Measurements from ENCODE around the gene TBC1D5.
"Not testable (repeated sequence)": the region's sequence is repeated elsewhere in the genome, so short reads cannot be mapped to it uniquely, and the experiment has no call there.

The TBC1D5 gene

DNA sequence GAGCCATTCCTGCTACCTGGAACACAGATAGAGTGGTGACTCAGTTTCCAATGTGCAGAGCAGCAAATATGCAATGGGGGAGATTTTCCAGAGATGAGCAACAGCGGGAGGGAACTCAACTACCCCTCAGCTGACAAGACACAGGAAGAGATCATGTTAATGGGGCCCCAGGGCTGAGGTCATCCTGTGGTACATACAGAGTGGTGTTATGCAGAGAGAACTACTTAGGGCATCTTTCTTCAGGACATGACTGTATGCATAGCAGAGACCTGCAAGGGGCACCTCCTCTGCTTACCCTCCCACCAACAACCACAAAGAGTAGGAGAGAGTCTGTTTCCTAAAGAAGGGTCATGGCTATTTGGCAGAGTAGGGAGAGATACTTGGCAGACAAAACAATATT lies 6.8 kb upstream of the TBC1D5 start:
- no peak for DNase-seq

- DNase-seq, result no peak
These were observed 5.4 kb upstream of the TBC1D5 start for GRCh38 chr3:17747890-17748247.

DNA sequence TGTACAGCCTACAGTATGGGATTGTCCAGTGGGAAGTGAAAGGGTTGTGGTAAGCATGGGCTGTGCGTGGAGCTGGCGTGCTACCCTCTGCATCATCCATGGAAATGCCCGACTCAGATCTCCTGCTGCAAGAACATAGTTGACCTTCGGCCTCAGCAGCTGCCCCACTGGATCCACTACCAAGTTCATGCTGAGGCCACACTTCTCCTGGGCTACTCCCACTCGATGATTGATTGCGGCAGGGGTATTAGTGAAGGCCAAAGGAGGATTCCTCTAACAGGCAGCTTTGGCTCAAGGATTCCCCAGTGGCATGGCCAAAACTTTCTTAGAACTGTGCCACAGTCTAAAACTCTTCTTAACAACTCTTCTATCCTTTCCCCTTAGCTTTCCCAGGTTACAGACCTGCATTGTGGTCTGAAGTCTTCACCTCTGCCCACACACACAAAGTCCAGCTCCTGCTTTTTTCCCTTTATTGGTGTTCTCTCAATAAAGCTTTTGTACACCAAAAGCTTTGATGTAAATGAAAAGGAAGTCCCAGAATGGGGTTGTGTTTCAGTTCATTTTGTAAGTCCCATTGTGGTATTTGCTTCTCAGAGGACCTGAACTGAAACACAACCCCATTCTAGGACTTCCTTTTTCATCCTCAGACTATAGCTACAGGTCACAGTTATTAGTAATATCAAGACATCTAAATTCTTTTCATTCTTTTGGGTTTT lies 4.9 kb upstream of the TBC1D5 start:
- DNase-seq, result no peak

GRCh38 chr3:17745894-17746293 lies 3.5 kb upstream of the TBC1D5 start:
- no peak for DNase-seq

DNA sequence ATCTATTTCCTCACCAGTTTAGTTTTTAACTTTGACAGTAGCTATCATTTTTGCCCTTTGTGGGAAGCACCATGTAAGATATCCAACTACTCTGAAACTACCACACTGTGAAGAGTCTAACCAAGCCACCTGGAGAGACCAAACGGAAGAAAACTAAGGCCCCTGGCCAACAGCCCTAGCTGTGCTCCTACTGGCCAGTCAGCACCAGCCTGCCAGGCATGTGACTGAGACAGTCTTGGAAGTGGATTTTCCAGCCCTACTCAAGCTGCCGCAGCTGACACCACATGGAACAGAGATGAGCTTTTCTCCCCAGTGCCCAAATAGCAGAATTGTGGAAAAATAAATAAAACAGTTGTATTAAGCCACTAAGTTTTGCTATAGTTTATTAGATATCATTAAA lies 2.9 kb upstream of the TBC1D5 start:
- no peak for DNase-seq

- DNase-seq, result no peak
These were observed 2.3 kb upstream of the TBC1D5 start for GRCh38 chr3:17744693-17745092.

DNA sequence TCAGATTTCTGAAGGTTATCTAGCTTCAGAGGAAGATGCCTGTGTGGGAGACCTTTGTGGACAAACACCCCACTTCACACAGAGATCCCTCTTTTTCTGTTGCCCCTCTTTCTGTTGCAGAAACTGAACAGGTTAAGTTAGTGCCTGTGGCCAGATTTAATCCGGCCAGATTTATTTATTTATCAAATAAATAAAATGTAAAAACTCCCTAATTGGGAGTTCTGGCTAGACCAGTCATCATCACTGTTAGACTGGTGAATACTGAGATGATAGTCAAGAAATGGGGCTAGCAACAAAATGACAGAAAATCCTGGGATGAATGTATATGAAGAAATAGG lies 1.2 kb upstream of the TBC1D5 start:
- no peak for DNase-seq

- no peak for DNase-seq
These were observed 638 bp upstream of the TBC1D5 start for GRCh38 chr3:17742880-17743657.

DNA sequence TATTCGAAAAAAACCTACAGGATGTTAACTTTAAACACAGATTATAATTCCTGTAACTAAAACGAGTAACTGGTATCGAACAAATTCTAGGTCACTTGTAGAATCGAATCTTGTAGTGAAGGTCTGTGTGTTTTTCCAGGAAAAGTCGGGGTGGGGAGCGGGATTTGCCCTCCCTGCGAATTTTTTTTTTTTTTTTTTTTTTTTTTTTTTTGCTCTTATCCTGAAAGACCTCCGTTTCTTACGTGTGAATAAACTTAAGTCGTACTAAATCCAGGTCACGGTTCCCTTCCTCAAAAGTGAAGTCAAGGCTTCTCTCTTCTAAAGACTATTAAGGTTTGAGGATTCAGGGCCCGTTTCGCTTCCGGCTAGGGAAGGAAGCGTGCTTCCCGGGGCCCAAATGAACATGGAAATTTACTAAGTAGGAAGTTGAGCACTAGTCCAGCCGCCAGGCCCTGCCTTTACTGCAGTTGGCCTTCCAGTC lies 770 bp downstream of the TBC1D5 start:
- DNase-seq, result no peak

GRCh38 chr3:17740721-17741141 lies 1.7 kb downstream of the TBC1D5 start:
- DNase-seq, result no peak

DNA sequence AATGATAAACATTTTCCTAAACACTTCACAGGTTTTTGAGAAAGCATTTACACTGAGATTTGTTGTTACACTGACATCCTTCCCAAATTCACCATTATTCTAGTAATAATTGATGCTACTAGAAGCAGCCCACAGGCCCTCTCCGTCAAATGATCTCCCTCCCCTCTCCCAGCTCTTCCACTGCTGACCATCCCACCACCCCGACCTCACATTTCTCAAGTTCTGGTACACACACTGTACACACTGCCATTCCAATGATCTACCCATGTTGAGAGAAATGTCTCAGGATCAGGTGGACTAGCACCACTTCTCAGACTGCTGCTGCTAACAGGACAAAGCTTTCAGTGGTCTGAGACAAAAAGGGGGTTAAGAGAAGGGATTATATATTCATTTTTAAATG lies 3.5 kb downstream of the TBC1D5 start:
- DNase-seq, result no peak

DNA sequence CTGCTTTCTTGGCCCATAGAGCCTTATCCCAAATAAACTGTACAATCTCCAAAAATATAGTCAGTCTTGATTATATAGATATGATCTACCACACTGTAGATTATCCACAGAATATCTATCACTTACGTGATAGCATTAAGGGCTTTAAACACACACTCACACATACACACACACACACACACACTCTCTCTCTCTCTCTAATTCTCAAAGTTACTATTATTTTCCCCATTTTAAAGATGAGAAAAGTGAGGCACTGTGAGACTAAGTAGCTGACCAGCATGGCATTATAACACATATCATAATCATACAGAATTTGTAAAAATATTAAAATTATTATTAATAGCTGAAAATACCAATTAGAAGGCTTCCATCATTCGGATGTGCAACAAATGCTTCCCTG lies 4.2 kb downstream of the TBC1D5 start:
- DNase-seq, result no peak

GRCh38 chr3:17737591-17737990 lies 4.8 kb downstream of the TBC1D5 start:
- DNase-seq, result no peak

GRCh38 chr3:17735362-17735761 lies 7.1 kb downstream of the TBC1D5 start:
- DNase-seq, result not testable (repeated sequence)

- no peak for DNase-seq
These were observed 8.7 kb downstream of the TBC1D5 start for GRCh38 chr3:17733768-17734167.

GRCh38 chr3:17733215-17733614 lies 9.2 kb downstream of the TBC1D5 start:
- DNase-seq, result no peak

- DNase-seq, result no peak
These were observed 12.0 kb downstream of the TBC1D5 start for GRCh38 chr3:17730318-17730967.

DNA sequence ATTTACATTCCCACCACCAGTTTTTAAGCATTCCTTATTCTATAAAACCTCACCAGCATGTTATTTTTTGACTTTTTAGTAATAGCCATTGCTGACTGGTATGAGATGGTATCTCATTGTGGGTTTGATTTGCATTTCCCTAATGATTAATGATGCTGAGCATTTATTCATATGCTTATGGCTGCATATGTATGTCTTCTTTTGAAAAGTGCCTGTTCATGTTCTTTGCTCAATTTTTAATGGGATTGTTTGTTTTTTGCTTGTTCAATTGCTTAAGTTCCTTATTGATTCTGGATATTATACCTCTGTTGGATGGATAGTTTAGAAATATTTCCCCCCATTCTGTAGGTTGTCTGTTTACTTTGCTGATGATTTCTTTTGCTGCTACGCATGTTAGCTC lies 16.1 kb downstream of the TBC1D5 start:
- no peak for DNase-seq

DNA sequence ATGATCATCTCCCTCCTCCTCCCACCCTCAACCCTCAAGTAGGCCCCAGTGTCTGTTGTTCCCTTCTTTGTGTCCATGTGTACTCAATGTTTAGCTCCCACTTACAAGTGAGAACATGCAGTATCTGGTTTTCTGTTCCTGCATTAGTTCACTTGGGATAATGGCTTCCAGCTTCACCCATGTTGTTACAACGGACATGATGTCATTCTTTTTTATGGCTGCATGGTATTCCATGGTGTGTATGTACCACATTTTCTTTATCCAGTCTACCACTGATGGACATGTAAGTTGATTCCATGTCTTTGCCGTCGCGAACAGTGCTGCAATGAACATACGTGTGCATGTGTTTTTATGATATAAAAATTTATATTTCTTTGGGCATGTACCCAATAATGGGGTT lies 16.6 kb downstream of the TBC1D5 start:
- DNase-seq, result not testable (repeated sequence)

DNA sequence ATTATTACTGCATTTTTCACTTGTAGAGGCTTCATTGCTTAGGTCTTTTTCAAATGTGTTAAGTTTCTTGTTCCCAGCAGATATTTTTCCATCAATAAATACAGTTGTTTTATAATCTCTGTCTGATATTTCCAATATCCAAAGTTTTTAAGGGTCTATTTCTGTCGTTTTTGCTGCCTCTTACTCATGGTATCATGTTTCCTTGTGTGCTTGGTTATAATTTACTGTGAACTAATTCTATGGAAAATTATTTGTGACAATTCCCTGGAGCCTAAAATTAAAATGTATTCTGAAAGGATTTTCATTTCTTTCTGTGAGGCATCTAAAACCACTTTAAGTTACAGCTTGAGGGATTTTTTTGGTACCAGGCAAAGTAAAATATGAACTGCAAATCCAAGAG lies 17.5 kb downstream of the TBC1D5 start:
- DNase-seq, result no peak

GRCh38 chr3:17724122-17724521 lies 18.3 kb downstream of the TBC1D5 start:
- no peak for DNase-seq

DNA sequence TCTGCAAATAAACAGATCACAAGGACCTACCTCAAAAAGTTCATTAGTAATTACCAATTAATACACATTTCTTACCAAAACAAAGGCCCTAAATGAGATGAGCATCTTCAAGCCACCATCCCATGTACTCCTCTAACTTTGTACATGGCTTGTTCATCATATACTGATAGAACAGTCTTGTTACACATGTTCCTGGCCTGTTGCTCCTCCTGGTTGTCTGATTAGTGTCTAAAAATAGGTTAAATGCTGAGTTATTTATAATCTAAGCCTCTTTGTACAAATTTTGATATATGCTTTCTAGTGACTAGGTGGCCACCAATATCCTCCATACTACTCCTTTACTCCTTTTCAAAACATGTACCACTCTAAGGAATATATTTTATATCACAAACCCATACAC lies 25.0 kb downstream of the TBC1D5 start:
- DNase-seq, result no peak

- no peak for DNase-seq
These were observed 28.0 kb downstream of the TBC1D5 start for GRCh38 chr3:17714473-17714872.

- no peak for DNase-seq
These were observed 33.1 kb downstream of the TBC1D5 start for GRCh38 chr3:17709236-17709810.

Data from NCI-H524 treated with DMSO at 0.1 percent for 48 hours (cell line).